ENCODE results near the gene ANGPT4.

ANGPT4 gene

DNA sequence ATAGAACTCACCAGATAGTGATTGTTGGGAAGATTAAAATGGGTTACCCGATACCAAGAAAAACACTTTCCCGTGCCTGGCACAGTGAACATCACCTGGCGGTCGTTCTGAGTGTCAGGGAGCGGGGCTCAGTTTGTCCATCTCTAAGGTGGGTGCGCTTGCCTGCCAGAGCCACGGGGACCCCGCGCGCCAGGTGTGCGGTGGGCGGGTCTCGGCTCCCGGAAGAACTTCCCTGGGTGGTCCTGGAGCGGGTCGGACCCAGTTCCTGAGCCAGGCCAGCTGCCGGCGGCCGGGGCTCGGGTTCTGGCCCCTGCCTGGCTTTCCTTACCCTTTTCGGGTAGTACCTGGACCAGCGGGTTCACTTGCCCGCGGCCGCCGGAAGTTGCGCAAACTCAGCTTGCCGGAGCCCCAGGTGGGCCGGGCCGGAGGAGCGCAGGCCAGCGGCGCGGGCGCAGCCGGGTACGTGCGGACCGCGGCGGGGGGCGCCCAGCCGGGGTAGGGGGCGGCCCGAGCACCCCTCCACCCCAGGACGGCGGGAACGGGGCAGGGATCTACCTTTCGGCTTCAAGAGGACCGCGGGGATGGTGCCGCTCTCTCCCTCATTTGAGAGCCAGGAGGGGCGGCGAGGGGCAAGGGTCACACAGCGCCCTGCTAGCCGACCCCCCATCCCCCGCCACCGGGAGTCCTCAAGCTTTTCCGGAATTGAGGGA lies 75.1 kb downstream of the ANGPT4 start:
- H3K4me3 ChIP-seq (ENCODE audit: low read length): no peak overlapping the region
- no peak overlapping the region for H3K27ac ChIP-seq (ENCODE audit: low read length)
- H3K27me3 ChIP-seq (ENCODE audit: low read depth, low read length): no peaks in the 10 kb centered on the region
- no peak for TF ChIP-seq EZH2phosphoT487 (IDR thresholded peaks at IDR 0.05; ENCODE audit: low read depth)
- TF ChIP-seq, protein P1, sequence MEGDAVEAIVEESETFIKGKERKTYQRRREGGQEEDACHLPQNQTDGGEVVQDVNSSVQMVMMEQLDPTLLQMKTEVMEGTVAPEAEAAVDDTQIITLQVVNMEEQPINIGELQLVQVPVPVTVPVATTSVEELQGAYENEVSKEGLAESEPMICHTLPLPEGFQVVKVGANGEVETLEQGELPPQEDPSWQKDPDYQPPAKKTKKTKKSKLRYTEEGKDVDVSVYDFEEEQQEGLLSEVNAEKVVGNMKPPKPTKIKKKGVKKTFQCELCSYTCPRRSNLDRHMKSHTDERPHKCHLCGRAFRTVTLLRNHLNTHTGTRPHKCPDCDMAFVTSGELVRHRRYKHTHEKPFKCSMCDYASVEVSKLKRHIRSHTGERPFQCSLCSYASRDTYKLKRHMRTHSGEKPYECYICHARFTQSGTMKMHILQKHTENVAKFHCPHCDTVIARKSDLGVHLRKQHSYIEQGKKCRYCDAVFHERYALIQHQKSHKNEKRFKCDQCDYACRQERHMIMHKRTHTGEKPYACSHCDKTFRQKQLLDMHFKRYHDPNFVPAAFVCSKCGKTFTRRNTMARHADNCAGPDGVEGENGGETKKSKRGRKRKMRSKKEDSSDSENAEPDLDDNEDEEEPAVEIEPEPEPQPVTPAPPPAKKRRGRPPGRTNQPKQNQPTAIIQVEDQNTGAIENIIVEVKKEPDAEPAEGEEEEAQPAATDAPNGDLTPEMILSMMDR (IDR thresholded peaks at IDR 0.05; ENCODE audit: low read depth, low read length): no peak
- H3K79me2 ChIP-seq (ENCODE audit: low read length): peaks cover 24% of the 10 kb centered on the region
- H3K36me3 ChIP-seq (replicated peaks; ENCODE audit: low read depth, low read length): peaks cover 4% of the 10 kb centered on the region
- H4K20me1 ChIP-seq (ENCODE audit: insufficient read depth, low read length): peaks cover 24% of the 10 kb centered on the region; the same call in 1 of the 2 replicates
- peaks cover 5% of the 10 kb centered on the region; the same call in 1 of the 2 replicates for H3K4me1 ChIP-seq (ENCODE audit: low read length)
- H3K9me3 ChIP-seq (ENCODE audit: insufficient read depth, low read length): no peaks in the 10 kb centered on the region
- H2AFZ ChIP-seq (ENCODE audit: low read depth, low read length): no peak overlapping the region
- H3K9ac ChIP-seq (ENCODE audit: low read length): no peak overlapping the region
- no peak overlapping the region for H3K4me2 ChIP-seq (ENCODE audit: low read length)

DNA sequence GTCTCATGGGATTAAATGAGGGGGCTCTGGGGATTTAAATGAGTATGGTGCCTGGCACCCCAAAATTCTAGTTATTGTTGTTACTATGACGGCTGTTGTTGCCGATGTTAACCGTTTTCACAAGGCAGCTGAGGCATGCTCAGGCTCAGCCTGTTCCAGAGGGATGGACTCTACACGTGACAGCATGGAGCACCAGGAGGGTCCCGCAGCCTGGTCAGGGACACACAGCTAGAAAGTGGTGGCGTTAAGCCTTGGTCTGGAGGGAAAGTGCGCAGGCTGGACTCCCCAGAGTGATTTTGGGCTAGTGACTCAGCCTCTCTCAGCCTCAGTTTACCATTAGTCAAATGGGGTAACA lies 75.7 kb downstream of the ANGPT4 start:
- Histone ChIP-seq H3K4me2 (ENCODE audit: low read length) (no peak overlapping the region), H3K79me2 (ENCODE audit: low read length) (peaks cover 29% of the 10 kb centered on the region)

DNA sequence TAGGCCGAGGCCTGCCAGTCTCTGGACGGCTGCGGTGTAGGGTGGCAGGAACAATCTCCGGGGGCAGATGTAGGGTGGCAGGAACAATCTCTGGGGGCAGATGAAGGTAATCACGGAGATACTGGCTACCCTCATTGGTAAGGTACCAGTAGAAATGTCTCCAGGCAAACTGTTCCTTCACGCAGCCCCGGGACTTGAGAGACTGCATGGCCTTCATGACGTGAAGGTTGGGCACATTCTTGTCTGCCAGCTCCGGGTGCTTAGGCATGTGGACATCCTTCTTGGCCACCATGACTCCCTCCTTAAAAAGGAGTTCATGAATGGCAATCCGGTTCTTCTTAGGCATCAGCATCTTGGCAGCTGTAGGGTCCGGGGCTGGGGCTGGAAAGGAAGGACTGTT lies 76.5 kb downstream of the ANGPT4 start:
- Histone ChIP-seq H3K79me2 (ENCODE audit: low read length) (peaks cover 36% of the 10 kb centered on the region), H3K27me3 (ENCODE audit: low read depth, low read length) (no peaks in the 10 kb centered on the region), H3K9me3 (ENCODE audit: insufficient read depth, low read length) (no peaks in the 10 kb centered on the region), H3K36me3 (replicated peaks; ENCODE audit: low read depth, low read length) (no peaks in the 10 kb centered on the region), H3K4me1 (ENCODE audit: low read length) (peaks cover 16% of the 10 kb centered on the region), H2AFZ (ENCODE audit: low read depth, low read length) (no peak overlapping the region), H3K4me3 (ENCODE audit: low read length) (no peak overlapping the region), H3K9ac (ENCODE audit: low read length) (no peak overlapping the region), H3K4me2 (ENCODE audit: low read length) (no peak overlapping the region), H3K27ac (ENCODE audit: low read length) (no peak overlapping the region), H4K20me1 (ENCODE audit: insufficient read depth, low read length) (peaks cover 22% of the 10 kb centered on the region; the same call in 1 of the 2 replicates)
- TF ChIP-seq, protein P1 (IDR thresholded peaks at IDR 0.05; ENCODE audit: low read depth, low read length): no peak
- no peak for TF ChIP-seq EZH2phosphoT487 (IDR thresholded peaks at IDR 0.05; ENCODE audit: low read depth)

More for the DNA sequence above, 75.7 kb downstream of the ANGPT4 start:
- Histone ChIP-seq H3K4me1 (ENCODE audit: low read length) (peaks cover 10% of the 10 kb centered on the region), H3K9me3 (ENCODE audit: insufficient read depth, low read length) (no peaks in the 10 kb centered on the region), H3K27ac (ENCODE audit: low read length) (no peak overlapping the region), H3K9ac (ENCODE audit: low read length) (no peak overlapping the region), H4K20me1 (ENCODE audit: insufficient read depth, low read length) (peaks cover 22% of the 10 kb centered on the region; the same call in 1 of the 2 replicates), H3K4me3 (ENCODE audit: low read length) (no peak overlapping the region), H3K36me3 (replicated peaks; ENCODE audit: low read depth, low read length) (peaks cover 2% of the 10 kb centered on the region), H3K27me3 (ENCODE audit: low read depth, low read length) (no peaks in the 10 kb centered on the region), H2AFZ (ENCODE audit: low read depth, low read length) (no peak overlapping the region)
- TF ChIP-seq, protein P1 (IDR thresholded peaks at IDR 0.05; ENCODE audit: low read depth, low read length): no peak
- no peak for TF ChIP-seq EZH2phosphoT487 (IDR thresholded peaks at IDR 0.05; ENCODE audit: low read depth)

DNA sequence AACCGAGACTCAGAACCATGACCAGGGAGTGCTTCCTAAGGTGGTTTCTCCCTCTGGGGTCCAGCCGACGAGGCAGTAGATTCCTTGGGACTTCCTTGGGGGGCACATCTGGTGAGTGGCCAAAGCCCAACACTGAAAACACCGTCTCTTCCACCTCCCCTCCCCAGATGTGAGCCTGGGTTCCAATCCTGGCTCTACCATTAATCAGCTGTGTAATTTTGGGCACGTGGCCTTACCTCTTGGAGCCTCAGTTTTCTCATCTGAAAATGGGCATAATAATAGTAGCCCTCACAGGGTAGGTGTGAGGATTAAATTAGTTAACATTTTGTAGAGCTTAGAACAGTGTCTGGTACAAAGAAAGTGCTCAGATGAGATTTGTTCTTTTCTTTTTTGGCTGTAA lies 77.1 kb downstream of the ANGPT4 start:
- Histone ChIP-seq H3K4me2 (ENCODE audit: low read length) (no peak overlapping the region), H3K27ac (ENCODE audit: low read length) (no peak overlapping the region), H3K79me2 (ENCODE audit: low read length) (peaks cover 42% of the 10 kb centered on the region), H3K4me3 (ENCODE audit: low read length) (no peak overlapping the region), H2AFZ (ENCODE audit: low read depth, low read length) (no peak overlapping the region), H3K36me3 (replicated peaks; ENCODE audit: low read depth, low read length) (no peaks in the 10 kb centered on the region), H3K9ac (ENCODE audit: low read length) (no peak overlapping the region), H3K27me3 (ENCODE audit: low read depth, low read length) (no peaks in the 10 kb centered on the region), H3K9me3 (ENCODE audit: insufficient read depth, low read length) (no peaks in the 10 kb centered on the region), H3K4me1 (ENCODE audit: low read length) (peaks cover 19% of the 10 kb centered on the region), H4K20me1 (ENCODE audit: insufficient read depth, low read length) (peaks cover 22% of the 10 kb centered on the region; the same call in 1 of the 2 replicates)
- no peak for TF ChIP-seq EZH2phosphoT487 (IDR thresholded peaks at IDR 0.05; ENCODE audit: low read depth)
- TF ChIP-seq, protein P1 (IDR thresholded peaks at IDR 0.05; ENCODE audit: low read depth, low read length): no peak
